GM13976 (cell line): ENCODE results near the gene BMAL1.

Source experiments
- DNase-seq: peaks from one replicate; pipeline ENCODE4 v3.0.0; 2012; ENCODE audit warnings: low spot score
- CTCF ChIP-seq: IDR thresholded peaks from 2 replicates; pipeline ENCODE4 v1.5.1; 2012; ENCODE audit warnings: borderline replicate concordance, mild to moderate bottlenecking; ENCODE audit not compliant: insufficient read depth; ENCODE audit errors: extremely low read depth, missing control alignments, control extremely low read depth
- in situ Hi-C: fragments of 300-500 bp; cut with MboI; formaldehyde crosslinking; loops from one replicate; pipeline ENCODE4 v1.12.0; 2022; ENCODE audit warnings: low sequenced_read_pairs, mixed read lengths, inconsistent platforms; ENCODE audit not compliant: unreplicated experiment

Gene BMAL1

GRCh38 chr11:13277768-13278608 lies at the start of gene BMAL1:
TSS of gene BMAL1 (plus strand) at chr11:13277790. CDS start at chr11:13354309, 76,519 bp downstream.
- peak; percentile 64 for DNase-seq
- in situ Hi-C loops: no loop called here
- no peak for TF ChIP-seq CTCF

GRCh38 chr11:13228572-13228971 lies 49.0 kb upstream of the BMAL1 start:
- no peak for TF ChIP-seq CTCF
- in situ Hi-C loops: no loop called here
- no peak for DNase-seq

DNA sequence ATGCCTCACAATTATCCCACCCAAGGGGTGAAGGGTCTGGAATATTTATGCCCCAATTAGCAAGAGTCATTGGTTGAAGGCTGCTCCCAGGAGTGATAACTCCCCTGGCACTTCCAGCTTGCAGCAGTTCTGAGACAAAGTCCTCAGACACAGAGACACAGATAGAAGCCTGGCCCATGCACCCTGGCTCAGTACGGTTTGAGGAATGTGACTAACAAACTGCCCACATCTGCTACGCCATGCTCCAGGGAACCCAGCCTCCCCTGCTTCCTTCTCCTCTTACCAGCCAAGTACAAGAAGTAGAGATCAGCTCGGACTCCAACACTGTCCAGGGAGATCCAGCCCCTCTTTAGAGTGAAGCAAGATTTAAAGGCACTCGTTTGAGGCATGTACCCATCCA lies 48.5 kb upstream of the BMAL1 start:
- no peak for DNase-seq
- TF ChIP-seq CTCF: no peak
- in situ Hi-C loops: no loop called here

DNA sequence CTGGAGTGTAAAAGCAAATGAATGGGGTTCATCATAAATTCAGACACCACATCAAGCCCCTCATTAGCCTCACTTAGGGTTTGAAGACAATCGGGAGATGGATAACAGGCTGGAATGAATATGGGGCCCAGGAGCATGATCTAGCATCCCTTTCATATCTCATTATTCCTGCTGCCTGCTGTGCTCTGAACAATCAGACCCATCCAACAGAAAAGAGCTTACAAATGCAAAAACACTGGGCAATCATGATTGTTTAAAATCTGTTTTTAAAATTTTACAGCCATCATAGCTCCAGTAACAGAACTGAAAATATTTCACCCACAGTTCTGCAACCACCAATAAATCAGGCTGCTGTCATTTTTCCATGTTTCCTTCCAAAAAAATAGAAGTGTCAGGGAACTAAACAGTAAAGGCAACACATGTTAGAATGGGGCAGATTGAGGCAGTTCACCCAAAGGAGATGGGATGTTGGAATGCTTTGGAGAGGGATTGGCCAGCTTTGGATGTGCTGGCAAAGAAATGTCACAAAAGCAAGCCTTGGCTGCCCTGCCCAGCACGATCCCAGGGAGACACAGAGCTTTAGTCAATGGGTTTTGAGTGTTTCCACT lies 47.8 kb upstream of the BMAL1 start:
- in situ Hi-C loops: no loop called here
- no peak for TF ChIP-seq CTCF
- no peak for DNase-seq

DNA sequence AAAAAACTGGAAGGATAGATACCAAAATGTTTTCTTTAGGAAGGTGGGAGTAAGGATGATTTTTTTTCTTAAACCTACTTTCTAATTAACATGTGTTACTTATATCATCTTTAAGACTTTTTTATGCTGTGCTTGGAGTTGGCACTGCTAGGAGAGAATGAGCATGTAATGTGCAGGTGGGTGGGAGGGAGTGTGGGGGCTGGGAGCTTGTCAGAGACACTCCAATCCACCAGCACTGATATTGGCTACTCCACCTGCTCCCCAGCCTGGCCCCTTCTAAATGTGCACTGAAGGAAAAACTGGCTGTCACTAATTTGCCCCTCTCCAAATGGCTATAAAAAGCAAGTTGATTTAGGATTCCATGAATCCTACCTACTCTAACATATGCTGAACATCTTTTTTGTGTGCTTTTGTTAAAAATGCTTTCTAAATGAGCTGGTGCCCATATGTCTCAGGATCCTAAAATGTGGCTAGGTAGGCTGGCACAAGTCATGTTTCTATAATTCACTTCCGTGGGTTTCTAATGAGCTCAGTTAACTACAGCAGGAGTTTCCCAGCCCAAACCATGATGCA lies 44.3 kb upstream of the BMAL1 start:
- in situ Hi-C loops: no loop called here
- no peak for DNase-seq
- no peak for TF ChIP-seq CTCF

- no peak for TF ChIP-seq CTCF
- in situ Hi-C loops: no loop called here
Observed at GRCh38 chr11:13235895-13236294, 41.7 kb upstream of the BMAL1 start.

More at GRCh38 chr11:13235895-13236294, 41.7 kb upstream of the BMAL1 start:
- no peak for DNase-seq
